Neuronal stem cell (in vitro differentiated cells): ENCODE data around the gene JSRP1.

Experiments
- DNase-seq: peaks from one replicate; pipeline ENCODE4 v3.0.0-alpha.2; 2013; ENCODE audit warnings: low spot score
- H2AFZ ChIP-seq: one replicate; pipeline ENCODE4 v1.6.1; 2013; ENCODE audit warnings: mild to moderate bottlenecking, low read length, inconsistent platforms
- H2AK5ac ChIP-seq: 2 replicates; pipeline ENCODE4 v1.6.1; 2013; ENCODE audit warnings: low read depth, mild to moderate bottlenecking, inconsistent platforms, low read length, moderate library complexity, mixed read lengths
- H2BK120ac ChIP-seq: 2 replicates; pipeline ENCODE4 v1.6.1; 2013; ENCODE audit warnings: low read depth, mild to moderate bottlenecking, inconsistent platforms, low read length, moderate library complexity, mixed read lengths
- H2BK12ac ChIP-seq: one replicate; pipeline ENCODE4 v1.6.1; 2013; ENCODE audit warnings: low read length, inconsistent platforms
- H2BK15ac ChIP-seq: 2 replicates; pipeline ENCODE4 v1.6.1; 2013; ENCODE audit warnings: mild to moderate bottlenecking, low read length, inconsistent platforms, mixed read lengths
- H2BK5ac ChIP-seq: one replicate; pipeline ENCODE4 v1.6.1; 2013; ENCODE audit warnings: inconsistent platforms, mild to moderate bottlenecking, low read length, moderate library complexity
- H3K14ac ChIP-seq: one replicate; pipeline ENCODE4 v1.6.1; 2013; ENCODE audit warnings: low read length, inconsistent platforms
- H3K18ac ChIP-seq: 2 replicates; pipeline ENCODE4 v1.6.1; 2013; ENCODE audit warnings: low read length, inconsistent platforms
- H3K23ac ChIP-seq: 2 replicates; pipeline ENCODE4 v1.6.1; 2013; ENCODE audit warnings: low read depth, mild to moderate bottlenecking, mixed read lengths, low read length, inconsistent platforms; ENCODE audit not compliant: poor library complexity
- H3K27ac ChIP-seq: replicated peaks from 3 replicates; pipeline ENCODE4 v1.5.1; 2013; ENCODE audit warnings: low read length, inconsistent platforms
- H3K27me3 ChIP-seq, 3 experiments: 2 replicates each; pipeline ENCODE4 v1.6.1; 2013; ENCODE audit warnings: low read length in 3 of 3, mild to moderate bottlenecking in 2 of 3, inconsistent platforms in 1 of 3, low read depth in 1 of 3, mixed read lengths in 1 of 3, moderate library complexity in 1 of 3; ENCODE audit not compliant: control insufficient read depth in 3 of 3, insufficient read depth in 3 of 3
- H3K36me3 ChIP-seq, 2 donors: replicated peaks in 1 of 2; 2 replicates each; pipeline ENCODE4 v1.6.1; 2013; ENCODE audit warnings: low read length in 2 of 2; ENCODE audit not compliant: control insufficient read depth in 2 of 2, insufficient read depth in 2 of 2
- H3K4ac ChIP-seq: 2 replicates; pipeline ENCODE4 v1.6.1; 2013; ENCODE audit warnings: inconsistent platforms, mild to moderate bottlenecking, low read length, moderate library complexity
- H3K4me1 ChIP-seq, 2 donors: 1 replicate in 1 of 2; 2 replicates in 1 of 2; pipeline ENCODE4 v1.6.1; 2013; ENCODE audit warnings: low read length in 2 of 2, low read depth in 1 of 2; ENCODE audit not compliant: control insufficient read depth in 2 of 2, insufficient read depth in 1 of 2
- H3K4me2 ChIP-seq: one replicate; pipeline ENCODE4 v1.6.1; 2013; ENCODE audit warnings: mild to moderate bottlenecking, low read length, inconsistent platforms; ENCODE audit not compliant: insufficient read depth, poor library complexity, severe bottlenecking
- H3K4me3 ChIP-seq, 2 donors: 2 replicates each; pipeline ENCODE4 v1.5.1; 2013; ENCODE audit warnings: low read length in 2 of 2, mild to moderate bottlenecking in 2 of 2, inconsistent platforms in 1 of 2, moderate library complexity in 1 of 2
- H3K79me1 ChIP-seq: one replicate; pipeline ENCODE4 v1.6.1; 2013; ENCODE audit warnings: low read depth, mild to moderate bottlenecking, inconsistent platforms, low read length, moderate library complexity
- H3K9ac ChIP-seq: one replicate; pipeline ENCODE4 v1.6.1; 2013; ENCODE audit warnings: mild to moderate bottlenecking, low read depth, low read length, inconsistent platforms; ENCODE audit not compliant: poor library complexity
- H3K9me3 ChIP-seq, 2 donors: replicated peaks in 1 of 2; 2 replicates each; pipeline versions ENCODE3 to v1.6.1; 2013; ENCODE audit warnings: low read length in 2 of 2, mild to moderate bottlenecking in 2 of 2, inconsistent platforms in 1 of 2, low read depth in 1 of 2, mixed read lengths in 1 of 2, moderate library complexity in 1 of 2; ENCODE audit not compliant: control insufficient read depth in 2 of 2, insufficient read depth in 1 of 2
- H4K8ac ChIP-seq: one replicate; pipeline ENCODE4 v1.6.1; 2013; ENCODE audit warnings: low read depth, mild to moderate bottlenecking, inconsistent platforms, low read length, moderate library complexity
- H4K91ac ChIP-seq: one replicate; pipeline ENCODE4 v1.6.1; 2013; ENCODE audit warnings: low read length, low read depth, mild to moderate bottlenecking, inconsistent platforms; ENCODE audit not compliant: poor library complexity
- WGBS, 2 donors: extraction: QIAGEN DNeasy Blood & Tissue Kit; methylation state at CpG; one replicate each; pipeline ENCODE4 v1.1.7; 2013; ENCODE audit warnings: missing lambda C conversion rate in 2 of 2, mixed read lengths in 1 of 2; ENCODE audit not compliant: insufficient read length in 2 of 2, insufficient replicate concordance in 1 of 2; ENCODE audit errors: extremely low coverage in 2 of 2; 5-methylcytosine and 5-hydroxymethylcytosine counted together

Gene JSRP1

GRCh38 chr19:2210987-2211740 lies 45.1 kb downstream of the JSRP1 start:
- H3K27me3 ChIP-seq: no peaks in the 10 kb centered on the region
- peaks cover 61 to 100% of the 10 kb centered on the region in 2 donors for H3K36me3 ChIP-seq
- H3K9me3 ChIP-seq: peaks cover 0 to 3% of the 10 kb centered on the region in 2 donors
- H3K27ac ChIP-seq: no peak overlapping the region
- H2BK12ac ChIP-seq: no peak overlapping the region
- H2AFZ ChIP-seq: no peak overlapping the region
- no peak overlapping the region for H3K4ac ChIP-seq
- no peak overlapping the region for H4K91ac ChIP-seq
- H2BK5ac ChIP-seq: no peak overlapping the region
- H2BK15ac ChIP-seq: no peak overlapping the region
- no peak overlapping the region for H3K14ac ChIP-seq
- peak overlapping the region; percentile 43 for H3K23ac ChIP-seq
- no peak overlapping the region for H4K8ac ChIP-seq
- no peak overlapping the region for H2AK5ac ChIP-seq
- DNase-seq: no peak
- peaks cover 0 to 9% of the 10 kb centered on the region in 2 donors for H3K4me1 ChIP-seq
- no CpG with 5 or more reads among the region's 33 CpGs for WGBS, 2 donors
- H2BK120ac ChIP-seq: no peak overlapping the region
- peaks cover 18% of the 10 kb centered on the region for H3K79me1 ChIP-seq
- H3K18ac ChIP-seq: no peak overlapping the region
- H3K4me3 ChIP-seq: peak overlapping the region in 1 of 2 donors; percentile 20
- no peak overlapping the region for H3K4me2 ChIP-seq
- H3K9ac ChIP-seq: peak overlapping the region; percentile 81

DNA sequence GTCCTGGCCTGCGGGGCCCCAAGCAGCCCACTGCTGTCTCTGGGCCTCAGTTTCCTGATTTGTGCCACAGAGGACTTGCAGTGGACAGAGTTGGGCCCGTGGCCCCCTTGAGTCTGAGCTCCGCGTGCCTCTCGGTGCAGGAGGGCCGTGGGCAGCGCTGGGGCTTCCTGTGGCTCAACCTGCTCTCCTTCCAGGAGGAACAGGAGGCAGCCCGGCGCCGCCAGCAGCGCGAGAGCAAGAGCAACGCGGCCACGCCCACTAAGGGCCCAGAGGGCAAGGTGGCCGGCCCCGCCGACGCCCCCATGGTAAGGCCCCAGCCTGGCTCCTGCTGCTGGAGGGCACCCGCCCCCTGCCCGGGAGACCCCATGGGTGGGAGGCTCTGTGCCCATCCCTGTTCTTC lies 46.0 kb downstream of the JSRP1 start:
- Histone ChIP-seq H2BK12ac (no peak overlapping the region), H3K4ac (no peak overlapping the region), H3K4me2 (no peak overlapping the region), H2BK120ac (no peak overlapping the region), H4K91ac (peak overlapping the region; percentile 30), H3K4me3 (no peak overlapping the region), H2BK5ac (peak overlapping the region; percentile 39), H3K79me1 (peaks cover 17% of the 10 kb centered on the region), H4K8ac (no peak overlapping the region), H3K36me3 (peaks cover 53 to 99% of the 10 kb centered on the region in 2 donors), H3K23ac (no peak overlapping the region), H3K18ac (no peak overlapping the region), H3K27me3 (no peaks in the 10 kb centered on the region), H2AFZ (no peak overlapping the region), H3K27ac (no peak overlapping the region), H3K4me1 (peaks cover 0 to 9% of the 10 kb centered on the region in 2 donors), H3K9me3 (peaks cover 0 to 3% of the 10 kb centered on the region in 2 donors), H3K9ac (no peak overlapping the region), H3K14ac (no peak overlapping the region), H2AK5ac (no peak overlapping the region), H2BK15ac (no peak overlapping the region)
- DNase-seq: no peak
- WGBS, 2 donors: no CpG with 5 or more reads among the region's 21 CpGs

DNA sequence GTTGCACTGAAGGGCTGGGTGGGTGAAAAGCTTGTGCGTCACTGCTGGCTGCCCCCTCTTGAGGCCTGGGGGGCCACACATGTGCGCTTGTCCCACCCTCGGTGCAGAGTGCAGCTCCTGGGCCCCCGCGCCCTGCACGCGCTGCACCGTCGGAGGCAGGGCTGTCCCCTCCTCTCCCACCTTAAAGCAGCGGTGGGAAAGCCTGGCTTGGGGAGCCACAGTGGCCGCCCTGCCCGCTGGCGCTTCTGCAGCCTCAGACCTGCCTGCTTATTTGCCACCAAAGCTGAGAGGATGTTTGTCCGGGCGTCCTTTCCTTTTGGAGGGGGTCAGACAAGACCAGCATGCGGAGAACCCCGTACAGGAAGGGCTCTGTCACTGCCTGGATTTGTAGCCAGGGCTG lies 46.8 kb downstream of the JSRP1 start:
- Histone ChIP-seq H3K23ac (no peak overlapping the region), H3K18ac (no peak overlapping the region), H3K27me3 (no peaks in the 10 kb centered on the region), H3K79me1 (peaks cover 18% of the 10 kb centered on the region), H2AFZ (no peak overlapping the region), H2AK5ac (no peak overlapping the region), H2BK120ac (no peak overlapping the region), H3K9me3 (peaks cover 0 to 3% of the 10 kb centered on the region in 2 donors), H2BK15ac (no peak overlapping the region), H3K9ac (peak overlapping the region; percentile 21), H2BK12ac (peak overlapping the region; percentile 22), H3K36me3 (peaks cover 49 to 97% of the 10 kb centered on the region in 2 donors), H3K4me2 (no peak overlapping the region), H2BK5ac (peak overlapping the region; percentile 75), H4K8ac (no peak overlapping the region), H3K4ac (no peak overlapping the region), H3K4me1 (peaks cover 0 to 9% of the 10 kb centered on the region in 2 donors), H3K4me3 (no peak overlapping the region), H3K27ac (no peak overlapping the region), H3K14ac (peak overlapping the region; percentile 63), H4K91ac (no peak overlapping the region)
- no peak for DNase-seq
- no CpG with 5 or more reads among the region's 17 CpGs for WGBS, 2 donors

- Histone ChIP-seq H3K27ac (no peak overlapping the region), H2BK12ac (no peak overlapping the region), H3K4me1 (peaks cover 0 to 9% of the 10 kb centered on the region in 2 donors), H2BK15ac (no peak overlapping the region), H2BK5ac (no peak overlapping the region), H3K36me3 (peaks cover 50 to 97% of the 10 kb centered on the region in 2 donors), H3K14ac (no peak overlapping the region), H2BK120ac (no peak overlapping the region), H3K9ac (no peak overlapping the region), H3K9me3 (peaks cover 0 to 4% of the 10 kb centered on the region in 2 donors), H3K4me3 (no peak overlapping the region), H3K79me1 (peaks cover 19% of the 10 kb centered on the region), H3K4ac (no peak overlapping the region), H3K27me3 (no peaks in the 10 kb centered on the region), H3K4me2 (no peak overlapping the region), H2AFZ (no peak overlapping the region), H4K8ac (no peak overlapping the region), H2AK5ac (no peak overlapping the region), H3K23ac (no peak overlapping the region), H3K18ac (no peak overlapping the region), H4K91ac (no peak overlapping the region)
- WGBS, 2 donors: 100% methylated on average over 1 of the region's 10 CpGs; no CpG with 5 or more reads in 1 of the 2 donors
- no peak for DNase-seq
Measured at GRCh38 chr19:2208975-2209374, 47.2 kb downstream of the JSRP1 start.
